ENCODE data around the gene SRRT. TPM values are rescaled to one million over a fixed set of nuclear protein-coding genes. Genes with fewer than 3 reads are reported as not detected.

The SRRT gene
- total RNA-seq, 2 donors from 2014 or later: 78.0 to 91.2 TPM

GRCh38 chr7:100854146-100854895, 20.6 kb upstream of the SRRT start:
- intact Hi-C loops (cut with DNase I): loop anchor here (5.0 to 10.0 kb wide), 4 partner anchors 57 to 290 kb away; partner anchors contain the start of genes EPO (in 1 of the 2) and POP7 (in 1 of the 2)
- DNase-seq (ENCODE audit: low spot score): peak; percentile 72

- DNase-seq (ENCODE audit: low spot score): peak; percentile 71
- intact Hi-C loops (cut with DNase I): loop anchor here (5.0 to 10.0 kb wide), 4 partner anchors 58 to 290 kb away; partner anchors contain the start of genes EPO (in 1 of the 2) and POP7 (in 1 of the 2)
These were observed 20.0 kb upstream of the SRRT start for GRCh38 chr7:100854899-100855298.

- intact Hi-C loops (cut with DNase I): loop anchor here (10.0 kb wide), 2 partner anchors 131 to 291 kb away; partner anchors contain the start of gene EPO (in 1 of the 2)
- peak; percentile 72 for DNase-seq (ENCODE audit: low spot score)
These were observed 19.4 kb upstream of the SRRT start for GRCh38 chr7:100855515-100855914.

GRCh38 chr7:100856871-100857282, 18.0 kb upstream of the SRRT start:
- intact Hi-C loops (cut with DNase I): loop anchor here (10.0 kb wide), 2 partner anchors 132 to 292 kb away; partner anchors contain the start of gene EPO (in 1 of the 2)
- DNase-seq (ENCODE audit: low spot score): peak; percentile 60

GRCh38 chr7:100859856-100860255, 15.0 kb upstream of the SRRT start:
- intact Hi-C loops (cut with DNase I): loop anchor here (10.0 kb wide), 2 partner anchors 135 to 295 kb away; partner anchors contain the start of gene EPO (in 1 of the 2)
- peak; percentile 75 for DNase-seq (ENCODE audit: low spot score)

GRCh38 chr7:100860702-100861615, 13.9 kb upstream of the SRRT start:
- DNase-seq (ENCODE audit: low spot score): no peak
- intact Hi-C loops (cut with DNase I): no loop called here

- intact Hi-C loops (cut with DNase I): no loop called here
- DNase-seq (ENCODE audit: low spot score): no peak
These were observed 13.3 kb upstream of the SRRT start for GRCh38 chr7:100861616-100861985.

- DNase-seq (ENCODE audit: low spot score): peak; percentile 70
- intact Hi-C loops (cut with DNase I): no loop called here
These were observed 11.4 kb upstream of the SRRT start for GRCh38 chr7:100863406-100863950.

- intact Hi-C loops (cut with DNase I): no loop called here
- no peak for DNase-seq (ENCODE audit: low spot score)
These were observed 10.5 kb upstream of the SRRT start for GRCh38 chr7:100864263-100864845.

GRCh38 chr7:100865372-100865911, 9.5 kb upstream of the SRRT start:
- DNase-seq (ENCODE audit: low spot score): no peak
- intact Hi-C loops (cut with DNase I): no loop called here

GRCh38 chr7:100865938-100866728, 8.8 kb upstream of the SRRT start:
- peak; percentile 95 for DNase-seq (ENCODE audit: low spot score)
- intact Hi-C loops (cut with DNase I): no loop called here

- intact Hi-C loops (cut with DNase I): no loop called here
- no peak for DNase-seq (ENCODE audit: low spot score)
These were observed 8.2 kb upstream of the SRRT start for GRCh38 chr7:100866729-100867039.

GRCh38 chr7:100867040-100867775, 7.7 kb upstream of the SRRT start, which contains the start of gene TRIP6:
Gene TRIP6 (plus strand): TSS chr7:100867387. CDS start chr7:100867498, 111 bp downstream.
- peak; percentile 97 for DNase-seq (ENCODE audit: low spot score)
- intact Hi-C loops (cut with DNase I): no loop called here

- DNase-seq (ENCODE audit: low spot score): peak; percentile 75
These were observed 7.0 kb upstream of the SRRT start for GRCh38 chr7:100867776-100868485.

GRCh38 chr7:100873599-100874299, 1.2 kb upstream of the SRRT start:
- intact Hi-C loops (cut with DNase I): no loop called here
- DNase-seq (ENCODE audit: low spot score): no peak

More at GRCh38 chr7:100867776-100868485, 7.0 kb upstream of the SRRT start:
- intact Hi-C loops (cut with DNase I): no loop called here

GRCh38 chr7:100874300-100874576, 665 bp upstream of the SRRT start:
- DNase-seq (ENCODE audit: low spot score): peak; percentile 64
- intact Hi-C loops (cut with DNase I): no loop called here

GRCh38 chr7:100875356-100875751, 451 bp downstream of the SRRT start:
- intact Hi-C loops (cut with DNase I): no loop called here
- peak; percentile 87 for DNase-seq (ENCODE audit: low spot score)
